GM11168 (cell line): ENCODE measurements around the gene ATG7.
"Not testable (repeated sequence)": the region's sequence is repeated elsewhere in the genome, so short reads cannot be mapped to it uniquely, and the experiment has no call there.

Experiments used
- in situ Hi-C: fragments of 300-500 bp; cut with MboI; formaldehyde crosslinking; loops from one replicate; pipeline ENCODE4 v1.12.0; 2022; ENCODE audit warnings: low sequenced_read_pairs; ENCODE audit not compliant: unreplicated experiment

Gene ATG7

GRCh38 chr3:11248596-11248995, 23.6 kb upstream of the ATG7 start:
- in situ Hi-C loops: loop anchor here (25.0 kb wide), 1 partner anchor 414 kb away; no protein-coding TSS in a partner anchor

GRCh38 chr3:11250902-11251806, 21.0 kb upstream of the ATG7 start:
- in situ Hi-C loops: loop anchor here (5.0 kb wide), 1 partner anchor 76 kb away; no protein-coding TSS in a partner anchor

GRCh38 chr3:11251807-11252176, 20.4 kb upstream of the ATG7 start:
- in situ Hi-C loops: loop anchor here (5.0 kb wide), 1 partner anchor 76 kb away; no protein-coding TSS in a partner anchor

- in situ Hi-C loops: loop anchor here (5.0 kb wide), 1 partner anchor 72 kb away; no protein-coding TSS in a partner anchor
These were observed 17.3 kb upstream of the ATG7 start for GRCh38 chr3:11254876-11255275.

GRCh38 chr3:11255537-11255936, 16.7 kb upstream of the ATG7 start:
- in situ Hi-C loops: not testable (repeated sequence)

GRCh38 chr3:11258958-11259357, 13.2 kb upstream of the ATG7 start:
- in situ Hi-C loops: no loop called here

GRCh38 chr3:11260460-11260859, 11.7 kb upstream of the ATG7 start:
- in situ Hi-C loops: no loop called here

GRCh38 chr3:11269007-11269406, 3.2 kb upstream of the ATG7 start:
- in situ Hi-C loops: no loop called here

- in situ Hi-C loops: no loop called here
These were observed 843 bp downstream of the ATG7 start for GRCh38 chr3:11272906-11273574.

GRCh38 chr3:11273891-11274291, 1.7 kb downstream of the ATG7 start:
- in situ Hi-C loops: no loop called here

GRCh38 chr3:11274566-11275142, 2.5 kb downstream of the ATG7 start:
- in situ Hi-C loops: no loop called here

GRCh38 chr3:11275926-11276325, 3.7 kb downstream of the ATG7 start:
- in situ Hi-C loops: no loop called here

- in situ Hi-C loops: no loop called here
These were observed 4.7 kb downstream of the ATG7 start for GRCh38 chr3:11276901-11277300.

- in situ Hi-C loops: no loop called here
These were observed 10.3 kb downstream of the ATG7 start for GRCh38 chr3:11282250-11283138.

GRCh38 chr3:11283139-11283475, 10.9 kb downstream of the ATG7 start:
- in situ Hi-C loops: no loop called here

GRCh38 chr3:11284011-11284410, 11.8 kb downstream of the ATG7 start:
- in situ Hi-C loops: no loop called here

- in situ Hi-C loops: no loop called here
These were observed 13.3 kb downstream of the ATG7 start for GRCh38 chr3:11285471-11285870.

GRCh38 chr3:11287404-11287803, 15.2 kb downstream of the ATG7 start:
- in situ Hi-C loops: no loop called here

GRCh38 chr3:11288021-11288491, 15.9 kb downstream of the ATG7 start:
- in situ Hi-C loops: no loop called here
